ENCODE measurements around the gene ZBTB20. TPM values are rescaled to one million over a fixed set of nuclear protein-coding genes. Genes with fewer than 3 reads are reported as not detected.

The ZBTB20 gene
- total RNA-seq, 6 experiments from 2014 or later = 36.7 to 59.4 (median 46.7) TPM

- Histone ChIP-seq H3K4me1 (no peaks in the 10 kb centered on the region), H3K36me3 (no peaks in the 10 kb centered on the region), H3K27me3 (no peaks in the 10 kb centered on the region), H3K4me3 (no peak overlapping the region), H3K9me3 (no peaks in the 10 kb centered on the region), H3K27ac (no peak overlapping the region)
- TF ChIP-seq, protein P1, sequence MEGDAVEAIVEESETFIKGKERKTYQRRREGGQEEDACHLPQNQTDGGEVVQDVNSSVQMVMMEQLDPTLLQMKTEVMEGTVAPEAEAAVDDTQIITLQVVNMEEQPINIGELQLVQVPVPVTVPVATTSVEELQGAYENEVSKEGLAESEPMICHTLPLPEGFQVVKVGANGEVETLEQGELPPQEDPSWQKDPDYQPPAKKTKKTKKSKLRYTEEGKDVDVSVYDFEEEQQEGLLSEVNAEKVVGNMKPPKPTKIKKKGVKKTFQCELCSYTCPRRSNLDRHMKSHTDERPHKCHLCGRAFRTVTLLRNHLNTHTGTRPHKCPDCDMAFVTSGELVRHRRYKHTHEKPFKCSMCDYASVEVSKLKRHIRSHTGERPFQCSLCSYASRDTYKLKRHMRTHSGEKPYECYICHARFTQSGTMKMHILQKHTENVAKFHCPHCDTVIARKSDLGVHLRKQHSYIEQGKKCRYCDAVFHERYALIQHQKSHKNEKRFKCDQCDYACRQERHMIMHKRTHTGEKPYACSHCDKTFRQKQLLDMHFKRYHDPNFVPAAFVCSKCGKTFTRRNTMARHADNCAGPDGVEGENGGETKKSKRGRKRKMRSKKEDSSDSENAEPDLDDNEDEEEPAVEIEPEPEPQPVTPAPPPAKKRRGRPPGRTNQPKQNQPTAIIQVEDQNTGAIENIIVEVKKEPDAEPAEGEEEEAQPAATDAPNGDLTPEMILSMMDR (IDR thresholded peaks at IDR 0.05) = no peak
- no peak for TF ChIP-seq POLR2A (IDR thresholded peaks at IDR 0.05)
- 61% methylated on average over 1 of the region's 1 CpG for WGBS (ENCODE audit: insufficient coverage, low coverage, low lambda C conversion rate, missing lambda C conversion rate)
- DNase-seq (no peak), ATAC-seq (no peak)
- intact Hi-C loops (cut with DNase I) = no loop called here
These were observed 826.8 kb downstream of the ZBTB20 start for GRCh38 chr3:114320246-114320645.

- H3K9me3 ChIP-seq = no peaks in the 10 kb centered on the region
- no peaks in the 10 kb centered on the region for H3K4me1 ChIP-seq
- TF ChIP-seq, protein P1 (IDR thresholded peaks at IDR 0.05) = no peak
- TF ChIP-seq POLR2A (IDR thresholded peaks at IDR 0.05) = no peak
- ATAC-seq (no peak), DNase-seq (no peak)
- intact Hi-C loops (cut with DNase I) = no loop called here
- 88% methylated on average over 4 of the region's 4 CpGs for WGBS (ENCODE audit: insufficient coverage, low coverage, low lambda C conversion rate, missing lambda C conversion rate)
- H3K4me3 ChIP-seq = no peak overlapping the region
- no peaks in the 10 kb centered on the region for H3K36me3 ChIP-seq
- no peak overlapping the region for H3K27ac ChIP-seq
- no peaks in the 10 kb centered on the region for H3K27me3 ChIP-seq
These were observed 827.6 kb downstream of the ZBTB20 start for GRCh38 chr3:114319453-114319852.

GRCh38 chr3:114318295-114318694 is 828.8 kb downstream of the ZBTB20 start:
- H3K36me3 ChIP-seq = no peaks in the 10 kb centered on the region
- no peaks in the 10 kb centered on the region for H3K4me1 ChIP-seq
- ATAC-seq = no peak
- no peak overlapping the region for H3K4me3 ChIP-seq
- 73% methylated on average over 5 of the region's 5 CpGs for WGBS (ENCODE audit: insufficient coverage, low coverage, low lambda C conversion rate, missing lambda C conversion rate)
- DNase-seq = no peak
- no peak overlapping the region for H3K27ac ChIP-seq
- H3K27me3 ChIP-seq = no peaks in the 10 kb centered on the region
- intact Hi-C loops (cut with DNase I) = no loop called here
- no peaks in the 10 kb centered on the region for H3K9me3 ChIP-seq
- no peak for TF ChIP-seq POLR2A (IDR thresholded peaks at IDR 0.05)
- TF ChIP-seq, protein P1 (IDR thresholded peaks at IDR 0.05) = no peak

GRCh38 chr3:114314282-114314681 is 832.8 kb downstream of the ZBTB20 start:
- ATAC-seq = no peak
- Histone ChIP-seq H3K4me1 (no peaks in the 10 kb centered on the region), H3K27me3 (no peaks in the 10 kb centered on the region), H3K4me3 (no peak overlapping the region), H3K27ac (no peak overlapping the region), H3K9me3 (no peaks in the 10 kb centered on the region), H3K36me3 (no peaks in the 10 kb centered on the region)
- no peak for DNase-seq
- TF ChIP-seq POLR2A (IDR thresholded peaks at IDR 0.05) = no peak
- TF ChIP-seq, protein P1 (IDR thresholded peaks at IDR 0.05) = no peak
- intact Hi-C loops (cut with DNase I) = no loop called here
- WGBS (ENCODE audit: insufficient coverage, low coverage, low lambda C conversion rate, missing lambda C conversion rate) = 86% methylated on average over 2 of the region's 2 CpGs

DNA sequence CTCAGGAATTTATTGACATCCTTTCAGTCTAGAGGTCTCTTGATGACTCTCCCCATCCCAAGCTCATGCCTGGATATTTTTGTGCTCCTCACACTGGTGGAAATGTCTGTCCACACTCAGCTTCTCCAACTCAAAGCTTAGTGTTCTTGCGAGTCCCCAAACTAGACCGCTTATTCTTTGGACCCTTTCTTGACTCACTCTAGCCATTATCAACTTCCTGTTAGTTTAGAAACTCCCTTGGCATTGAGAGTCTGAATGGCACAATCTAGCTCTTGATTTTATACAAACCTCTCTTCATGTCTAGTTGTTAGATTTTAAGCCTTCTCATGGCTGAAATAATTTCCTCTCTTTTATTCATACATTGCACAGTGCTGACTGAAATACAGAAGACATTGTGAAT is 833.7 kb downstream of the ZBTB20 start:
- no peaks in the 10 kb centered on the region for H3K27me3 ChIP-seq
- H3K4me1 ChIP-seq = no peaks in the 10 kb centered on the region
- no peak for TF ChIP-seq POLR2A (IDR thresholded peaks at IDR 0.05)
- TF ChIP-seq, protein P1 (IDR thresholded peaks at IDR 0.05) = no peak
- no peaks in the 10 kb centered on the region for H3K9me3 ChIP-seq
- H3K36me3 ChIP-seq = no peaks in the 10 kb centered on the region
- no peak for DNase-seq
- intact Hi-C loops (cut with DNase I) = no loop called here
- H3K4me3 ChIP-seq = no peak overlapping the region
- WGBS (ENCODE audit: insufficient coverage, low coverage, low lambda C conversion rate, missing lambda C conversion rate) = 100% methylated on average over 1 of the region's 2 CpGs
- no peak overlapping the region for H3K27ac ChIP-seq
- ATAC-seq = no peak

Data from right lobe of liver (tissue), 6 donors.